SH-SY5Y (cell line): ENCODE results near the gene HES4.

ENCODE experiments used
- GATA2 ChIP-seq: IDR thresholded peaks from 2 replicates; pipeline ENCODE4 v1.6.1; 2011; ENCODE audit warnings: mild to moderate bottlenecking, low read depth, low read length
- GATA3 ChIP-seq: IDR thresholded peaks from 2 replicates; pipeline ENCODE4 v1.6.1; 2011; ENCODE audit warnings: low read depth, mild to moderate bottlenecking, low read length, moderate library complexity

Gene HES4

DNA sequence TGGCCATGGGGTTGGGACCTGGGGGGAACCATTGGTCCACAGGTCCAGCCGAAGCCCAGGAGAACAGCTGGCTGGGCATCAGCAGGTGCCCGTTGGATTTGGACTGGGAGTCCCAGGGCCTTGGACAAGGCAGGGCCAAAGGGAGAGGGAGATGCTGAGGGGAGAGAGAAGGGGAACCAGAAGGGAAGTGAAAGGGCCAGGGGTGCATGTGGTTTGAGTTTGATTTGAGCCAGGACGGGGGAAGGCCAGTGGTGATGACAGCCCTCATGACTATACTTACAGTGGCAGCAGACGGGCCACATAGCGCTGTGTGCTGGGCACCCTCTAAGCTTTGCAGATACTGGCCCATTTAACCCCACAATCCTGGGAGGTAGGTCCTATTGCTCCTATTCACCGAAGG, 38.8 kb upstream of the HES4 start:
- TF ChIP-seq GATA3 (no peak), GATA2 (no peak)

DNA sequence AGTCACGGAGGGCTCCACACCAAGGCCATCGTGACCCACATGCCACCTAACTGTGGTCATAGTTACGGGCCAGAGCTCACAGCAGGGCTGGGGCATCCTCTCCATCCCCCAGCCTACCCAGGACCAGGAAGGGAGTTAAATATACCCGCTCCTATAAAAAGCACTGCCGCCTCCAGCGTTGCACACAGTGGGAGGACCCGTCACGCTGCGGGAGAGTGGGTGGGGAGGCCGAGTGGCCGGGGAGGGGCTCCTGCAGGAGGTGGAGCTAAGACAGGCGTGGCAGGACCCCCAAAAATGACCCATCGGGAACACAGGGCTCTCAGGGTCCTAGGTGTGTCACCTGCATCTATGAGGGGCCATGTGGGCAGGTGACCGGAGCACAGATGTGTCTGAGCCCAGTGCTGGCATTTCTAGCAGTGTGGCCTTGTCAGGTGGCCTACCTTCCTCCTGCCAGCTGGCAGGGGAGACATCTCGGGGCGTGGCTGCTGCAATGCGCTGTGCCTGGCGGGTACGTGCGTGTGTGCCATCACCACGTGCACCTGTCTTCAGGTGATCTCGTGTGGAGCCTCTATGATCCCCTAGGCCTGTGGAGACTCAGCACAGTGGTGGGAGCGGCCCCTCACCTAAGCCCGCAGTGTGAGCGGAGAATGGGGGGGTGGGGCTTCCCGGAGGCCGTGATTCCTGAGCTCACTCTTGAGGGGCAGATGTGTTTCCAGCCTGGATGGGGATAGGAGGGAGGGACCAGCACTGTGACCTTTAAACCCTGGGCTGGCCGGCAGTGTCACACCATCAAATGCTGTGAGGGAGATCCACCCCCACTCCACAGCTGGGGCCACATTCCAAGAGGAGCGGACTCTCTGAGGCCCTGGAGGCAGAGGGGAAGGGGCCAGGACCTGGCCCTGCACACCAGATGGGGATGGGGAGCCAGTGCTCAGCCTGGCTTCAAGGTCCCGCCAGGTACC, 37.8 kb upstream of the HES4 start:
- TF ChIP-seq GATA2 (no peak), GATA3 (no peak)

DNA sequence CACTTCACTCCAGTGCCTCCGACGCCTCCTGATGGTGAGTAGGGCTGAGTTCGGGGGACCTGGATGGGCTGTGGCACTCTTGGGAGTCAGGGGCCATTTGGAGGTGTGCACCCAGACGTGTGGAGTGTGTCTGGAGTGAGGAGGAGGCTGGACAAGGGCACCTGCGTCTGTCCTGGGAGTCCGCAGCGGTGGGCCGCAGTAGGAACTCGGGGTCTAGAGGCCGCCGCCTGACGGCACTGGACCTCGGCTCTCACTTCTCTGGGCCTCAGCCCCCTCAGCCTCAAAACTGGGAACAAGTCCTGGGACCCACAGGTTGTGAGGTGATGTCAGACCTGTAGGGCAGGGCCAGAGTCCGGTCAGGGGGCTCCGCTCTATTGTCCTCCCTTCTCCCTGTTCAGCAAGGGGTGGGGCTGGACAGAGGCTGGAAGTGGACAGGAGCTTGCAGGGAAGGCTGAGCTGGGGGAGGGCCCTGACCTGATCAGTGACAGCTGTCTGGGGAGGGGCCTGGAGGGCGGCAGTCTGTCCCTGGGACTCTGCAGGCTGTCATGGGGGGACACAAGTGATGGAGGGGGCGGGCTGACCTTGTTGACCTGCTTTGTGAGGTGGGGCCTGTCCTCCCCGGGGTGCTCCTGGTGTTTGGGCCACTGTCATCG, 35.5 kb upstream of the HES4 start:
- no peak for TF ChIP-seq GATA2
- no peak for TF ChIP-seq GATA3

GRCh38 chr1:1034439-1034781, 34.5 kb upstream of the HES4 start:
- no peak for TF ChIP-seq GATA2

GRCh38 chr1:1033731-1034438, 34.0 kb upstream of the HES4 start:
- no peak for TF ChIP-seq GATA3
- TF ChIP-seq GATA2, result no peak

DNA sequence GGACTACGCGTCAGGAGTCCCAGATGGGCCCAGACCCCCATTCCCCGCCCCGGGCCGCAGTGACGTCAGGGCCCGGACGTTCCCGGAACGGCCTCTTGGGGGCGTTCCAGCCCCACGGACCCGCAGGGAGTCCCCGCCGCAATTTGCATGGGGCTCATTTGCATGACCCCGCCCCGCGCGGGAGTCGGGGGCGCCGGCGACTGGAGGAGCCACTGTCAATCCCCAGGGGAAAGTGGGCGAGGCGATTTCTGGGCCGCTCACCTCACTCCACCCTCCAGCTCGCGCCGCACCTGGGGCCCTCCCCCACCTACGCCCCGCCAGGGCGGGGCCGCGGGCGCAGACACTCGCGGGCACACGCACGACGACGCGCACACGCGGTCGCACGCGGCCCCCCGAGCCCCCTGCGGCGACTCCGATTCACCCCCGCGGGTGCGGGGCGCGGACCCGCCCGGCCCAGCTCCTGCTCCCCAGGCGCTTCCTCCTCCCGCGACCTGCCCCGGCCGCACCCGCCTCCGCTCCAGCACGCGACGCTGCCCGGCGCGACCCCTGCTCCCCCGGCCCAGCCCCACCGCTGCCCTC, 33.2 kb upstream of the HES4 start:
- TF ChIP-seq GATA2 (no peak), GATA3 (no peak)

DNA sequence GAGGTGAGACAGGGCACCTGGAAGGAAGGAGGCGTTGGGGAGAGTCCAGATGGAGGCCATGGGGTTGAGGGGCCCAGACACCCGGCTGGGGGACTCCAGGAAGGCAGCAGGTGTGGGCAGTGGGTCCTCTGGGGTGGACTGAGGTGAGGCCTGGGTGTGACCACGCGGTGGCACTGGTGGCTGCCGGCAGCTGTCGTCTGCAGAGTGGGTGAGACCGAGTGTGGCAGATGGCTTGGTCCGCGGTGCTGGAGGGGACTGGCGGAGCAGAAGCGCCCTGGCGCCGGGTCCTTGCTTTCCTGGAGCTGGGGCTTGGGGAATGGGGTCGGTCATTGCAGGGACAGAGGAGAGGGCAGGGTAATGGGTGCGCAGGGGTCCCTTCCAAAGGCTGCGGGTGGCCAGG, 32.5 kb upstream of the HES4 start:
- TF ChIP-seq GATA2, result no peak
- no peak for TF ChIP-seq GATA3

DNA sequence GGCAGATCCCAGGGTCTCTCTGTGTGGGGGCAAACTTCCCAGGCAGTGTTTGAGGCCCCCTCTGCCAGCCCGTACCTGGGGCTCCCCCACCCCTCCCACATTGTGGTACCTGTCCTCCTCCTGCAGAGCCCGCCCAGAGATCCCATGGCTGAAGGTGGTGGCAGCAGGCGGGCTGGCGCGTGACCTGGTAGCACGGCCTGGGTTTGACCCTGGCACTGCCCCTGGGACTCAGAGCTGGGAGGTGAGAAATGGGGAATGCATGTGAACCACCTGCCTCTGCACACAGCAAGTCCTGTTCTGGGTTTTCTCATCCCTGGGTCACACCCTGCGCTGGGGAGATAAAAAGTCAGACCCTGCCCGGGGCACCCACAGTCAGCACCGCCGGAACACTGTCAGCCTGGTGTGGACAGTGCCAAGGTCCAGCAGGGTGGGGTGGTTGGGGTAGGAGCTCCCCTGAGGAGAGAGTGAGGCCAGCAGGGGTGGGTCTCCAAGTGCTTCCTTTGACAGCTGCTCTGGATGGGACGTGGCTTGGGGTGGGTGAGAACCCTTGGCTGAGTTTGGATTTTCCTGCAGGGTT, 31.9 kb upstream of the HES4 start:
- no peak for TF ChIP-seq GATA3
- TF ChIP-seq GATA2, result no peak

- TF ChIP-seq GATA2 (no peak), GATA3 (no peak)
Observed at GRCh38 chr1:1027791-1028190, 27.9 kb upstream of the HES4 start.

DNA sequence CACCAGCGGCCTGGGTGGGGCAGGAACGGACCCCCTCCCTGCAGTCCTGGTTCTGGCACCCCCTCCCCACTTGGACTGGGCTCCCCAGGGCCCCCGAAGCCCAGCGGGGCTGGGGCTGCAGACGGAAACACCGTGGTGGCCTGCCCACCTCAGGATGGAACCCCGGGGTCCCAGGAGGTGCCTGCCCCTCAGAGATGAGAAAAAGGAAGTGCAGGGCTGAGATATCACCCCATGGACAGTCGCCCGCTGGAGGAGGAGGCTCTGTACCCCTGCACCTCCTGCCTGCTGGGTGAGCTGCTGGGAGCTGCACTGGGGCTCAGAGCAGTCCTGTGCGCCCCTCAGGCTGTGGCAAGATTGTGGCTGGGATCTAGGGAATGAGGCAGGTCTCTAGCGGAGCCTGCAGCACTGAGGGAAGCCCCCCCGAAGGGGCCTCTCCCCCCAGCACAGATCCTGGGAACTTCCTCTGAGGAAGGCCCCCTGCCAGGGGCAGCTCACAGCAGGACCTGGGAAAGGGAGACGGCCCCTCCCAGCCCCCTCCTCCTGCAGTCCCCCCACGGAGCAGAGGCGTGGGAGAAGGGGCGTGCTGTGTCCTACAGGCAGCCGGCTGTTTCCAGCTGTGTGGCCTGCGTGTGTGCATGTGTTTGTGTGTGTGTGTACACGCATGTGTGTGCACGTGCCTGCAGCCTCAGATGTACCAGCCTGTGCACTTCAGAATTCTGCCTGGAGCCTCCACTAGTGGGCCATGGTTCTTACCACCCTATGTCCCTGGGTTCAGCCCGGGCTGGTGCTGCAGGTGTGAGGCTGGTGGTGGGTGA, 26.9 kb upstream of the HES4 start:
- TF ChIP-seq GATA3, result no peak

GRCh38 chr1:1025730-1026129, 25.8 kb upstream of the HES4 start:
- no peak for TF ChIP-seq GATA2
- TF ChIP-seq GATA3, result no peak

DNA sequence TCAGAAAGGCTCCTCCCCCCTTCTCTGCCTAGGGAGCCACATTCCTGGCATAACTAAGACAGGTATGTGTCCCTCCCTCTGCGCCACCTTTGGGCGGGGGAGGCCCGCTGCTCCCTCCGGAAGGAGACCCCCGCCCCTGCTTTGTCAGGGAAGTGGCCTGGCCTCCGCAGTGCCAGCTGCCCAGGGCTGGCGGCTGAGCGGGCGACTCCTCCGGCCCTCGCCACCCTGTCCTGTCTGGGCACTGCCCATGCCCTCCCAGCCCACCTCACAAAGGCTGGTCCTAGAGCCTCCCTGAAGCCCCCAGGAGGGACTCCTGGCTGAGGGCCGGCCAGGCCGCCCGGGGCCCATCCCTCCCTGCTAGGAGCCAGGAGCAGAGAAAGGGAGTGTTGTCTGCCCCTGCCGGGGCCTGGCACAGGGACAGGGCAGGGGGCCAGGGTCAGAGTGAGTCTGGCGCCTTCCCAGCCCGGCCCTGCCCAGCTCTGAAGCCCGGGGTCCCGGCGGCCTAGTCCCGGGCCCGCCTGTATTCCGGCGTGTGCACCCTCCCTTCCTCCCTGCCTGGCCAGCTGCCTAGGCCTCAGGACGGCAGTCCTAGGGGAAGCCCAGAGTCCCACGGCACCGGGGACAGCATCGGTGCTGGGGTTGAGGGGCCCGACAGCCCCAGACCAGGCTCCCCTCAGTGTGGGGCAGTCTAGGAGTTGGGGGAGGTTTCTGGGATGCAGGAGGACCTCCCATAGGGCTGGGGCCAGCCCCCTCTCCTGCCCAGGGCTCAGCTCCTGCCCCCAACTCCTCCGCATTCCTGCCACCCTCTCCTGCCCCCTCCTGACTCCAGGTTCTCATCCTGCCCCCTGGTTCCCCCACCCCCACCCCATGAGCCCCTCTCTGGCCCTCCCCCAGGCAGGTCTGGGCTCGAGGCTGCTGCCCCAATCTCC, 25.1 kb upstream of the HES4 start:
- no peak for TF ChIP-seq GATA2
- no peak for TF ChIP-seq GATA3

GRCh38 chr1:1024149-1024770, 24.4 kb upstream of the HES4 start:
- TF ChIP-seq GATA2, result no peak
- no peak for TF ChIP-seq GATA3
